ENCODE results near the gene MYO10.
"Not testable (repeated sequence)": the region's sequence is repeated elsewhere in the genome, so short reads cannot be mapped to it uniquely, and the experiment has no call there.

The MYO10 gene

DNA sequence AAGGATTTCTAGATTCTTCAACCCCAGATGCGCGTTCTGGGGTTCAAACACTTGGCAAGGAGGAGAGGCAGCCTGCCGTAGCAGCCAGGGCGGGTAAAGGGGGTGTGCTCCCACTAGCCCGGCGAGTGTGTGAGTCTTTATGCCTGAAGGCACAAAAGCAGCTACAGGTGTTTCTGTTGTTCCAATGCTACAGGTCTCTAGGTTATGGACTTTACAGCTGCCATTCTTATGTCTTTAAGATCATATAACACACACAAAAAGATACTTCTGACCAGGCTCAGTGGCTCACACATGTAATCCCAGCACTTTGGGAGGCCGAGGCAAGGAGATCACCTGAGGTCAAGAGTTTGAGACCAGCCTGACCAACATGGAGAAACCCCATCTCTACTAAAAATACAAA, 185.6 kb downstream of the MYO10 start:
- DNase-seq (ENCODE audit: low read depth in 2 of 3, low spot score in 2 of 3): no peak

DNA sequence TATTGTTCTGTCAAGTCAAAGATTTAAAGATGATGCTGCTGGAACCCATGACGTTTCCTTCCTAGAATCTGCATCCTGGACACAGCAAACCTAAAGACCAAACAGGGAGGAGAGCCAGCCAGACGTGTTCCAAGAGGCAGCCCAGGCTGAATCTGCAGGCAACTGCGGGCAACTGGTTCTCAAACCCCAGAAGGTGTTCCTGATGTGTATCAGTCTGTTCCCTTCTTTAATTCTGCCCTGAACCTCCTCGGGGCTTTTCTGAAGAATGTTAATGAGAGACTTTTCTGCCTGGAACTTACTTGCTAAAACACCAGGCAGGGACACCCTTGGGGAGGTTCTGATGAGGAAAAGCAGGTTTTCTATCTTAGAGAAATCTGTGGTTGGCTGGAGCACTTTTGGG, 186.5 kb downstream of the MYO10 start:
- DNase-seq (ENCODE audit: low read depth in 2 of 3, low spot score in 2 of 3): no peak

DNA sequence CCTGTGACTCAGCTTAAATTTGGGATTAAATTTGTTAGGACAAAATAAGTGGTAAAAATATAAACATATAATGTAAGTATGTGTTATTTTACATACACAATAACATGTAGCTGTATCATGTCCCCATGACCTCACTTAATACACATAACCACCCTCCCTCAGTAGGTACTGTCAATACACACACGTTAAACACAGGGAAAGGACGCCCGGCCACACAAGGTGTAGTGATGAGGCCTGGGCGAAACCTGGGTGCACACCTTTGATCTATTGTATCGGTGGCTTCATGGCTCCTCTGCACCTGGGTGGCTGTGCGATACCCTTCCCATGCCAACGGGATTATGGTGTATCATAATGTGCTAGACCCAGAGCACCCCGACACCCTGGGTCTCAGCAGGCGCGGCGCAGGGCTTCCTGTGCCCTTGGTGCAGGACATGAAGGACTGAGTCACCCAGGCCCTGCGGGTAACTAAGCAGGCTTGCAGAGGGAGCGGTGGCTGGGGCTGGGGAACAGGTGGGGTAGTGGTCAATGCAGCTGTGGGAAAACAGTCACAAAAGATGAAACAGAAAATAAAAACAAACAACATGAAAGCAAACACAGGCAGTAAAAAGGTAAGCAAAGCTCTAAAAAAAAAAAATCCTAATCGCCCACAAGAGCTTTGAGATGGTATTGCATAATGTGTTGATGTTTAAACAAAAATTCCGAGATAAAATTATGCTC, 191.8 kb downstream of the MYO10 start:
- DNase-seq (ENCODE audit: low read depth in 2 of 3, low spot score in 2 of 3): no peak

DNA sequence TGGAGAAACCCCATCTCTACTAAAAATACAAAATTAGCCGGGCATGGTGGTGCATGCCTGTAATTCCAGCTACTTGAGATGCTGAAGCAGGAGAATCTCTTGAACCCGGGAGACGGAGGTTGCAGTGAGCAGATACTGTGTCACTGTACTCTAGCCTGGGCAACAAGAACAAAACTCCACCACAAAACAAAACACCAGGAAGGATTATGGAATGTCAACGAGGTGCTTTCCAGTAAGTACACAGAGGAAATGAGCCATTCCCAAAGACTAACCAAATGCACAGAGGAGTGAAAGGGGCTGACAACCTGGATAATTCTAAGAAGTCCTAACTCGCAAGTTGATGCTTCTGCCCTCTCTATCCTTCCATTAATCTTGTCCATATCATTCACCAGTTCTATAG, 193.2 kb downstream of the MYO10 start:
- no peak for DNase-seq (ENCODE audit: low read depth in 2 of 3, low spot score in 2 of 3)

DNA sequence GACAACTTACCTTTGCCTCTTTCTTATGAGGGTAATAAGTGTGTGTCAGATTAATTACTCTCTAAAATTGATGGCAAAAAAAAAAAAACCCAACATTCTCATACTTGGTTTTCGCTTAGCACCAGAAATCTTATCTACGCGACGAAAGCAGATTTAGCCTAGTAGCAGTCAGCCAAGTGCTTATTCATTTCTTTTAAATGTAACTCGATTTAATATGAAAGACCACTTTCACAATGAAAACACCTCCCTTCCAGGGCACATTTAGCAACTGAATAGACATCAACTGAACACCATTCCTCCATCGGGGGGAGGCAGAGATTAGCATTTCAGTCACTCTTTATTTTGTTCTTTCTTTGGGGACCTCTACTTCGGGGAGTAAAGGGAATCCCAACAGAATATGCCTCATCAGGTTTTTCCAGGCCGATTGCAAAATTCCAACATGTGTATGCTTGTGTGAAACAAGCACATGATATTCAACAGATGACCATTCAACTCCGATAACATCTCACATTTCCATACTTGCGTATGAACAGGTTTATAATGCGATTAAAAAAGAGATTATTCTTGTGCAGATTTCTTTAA, 195.2 kb downstream of the MYO10 start:
- no peak for DNase-seq (ENCODE audit: low read depth in 2 of 3, low spot score in 2 of 3)

DNA sequence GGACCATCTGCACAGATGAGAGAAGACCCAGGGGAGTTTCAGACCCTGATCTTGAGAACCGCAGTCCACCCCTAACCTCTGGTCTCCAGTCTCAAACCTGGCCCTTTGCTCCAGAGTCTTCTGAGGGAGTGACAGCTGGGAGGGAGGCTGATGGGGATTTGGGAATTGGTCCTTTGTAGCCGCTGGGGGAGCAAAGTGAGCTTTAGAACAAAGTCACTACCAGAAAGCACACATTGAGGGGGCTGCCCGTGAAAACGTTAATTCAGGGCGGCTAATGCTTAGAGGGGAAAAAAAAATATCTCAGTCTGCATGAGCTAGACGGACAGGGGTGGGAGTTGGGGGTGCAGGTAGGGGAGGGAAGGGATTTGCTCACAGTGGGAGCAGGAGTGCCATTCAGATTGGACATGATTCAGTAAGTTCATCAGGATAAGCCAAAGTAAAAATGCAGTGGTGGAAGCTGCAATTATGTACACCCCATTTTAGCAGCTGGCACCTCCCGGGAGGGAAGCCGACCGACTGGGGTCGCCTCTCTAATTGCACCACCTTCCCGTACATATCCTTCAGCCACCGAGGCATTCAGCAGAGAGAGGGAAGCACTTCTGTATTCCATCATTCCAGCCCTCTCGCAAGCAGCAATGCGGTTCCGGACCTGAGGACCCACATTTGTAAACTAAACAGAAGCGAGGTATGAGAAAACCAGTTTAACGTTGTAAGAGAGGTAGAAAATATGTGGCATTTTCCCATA, 195.8 kb downstream of the MYO10 start:
- DNase-seq (ENCODE audit: low read depth in 2 of 3, low spot score in 2 of 3): no peak

DNA sequence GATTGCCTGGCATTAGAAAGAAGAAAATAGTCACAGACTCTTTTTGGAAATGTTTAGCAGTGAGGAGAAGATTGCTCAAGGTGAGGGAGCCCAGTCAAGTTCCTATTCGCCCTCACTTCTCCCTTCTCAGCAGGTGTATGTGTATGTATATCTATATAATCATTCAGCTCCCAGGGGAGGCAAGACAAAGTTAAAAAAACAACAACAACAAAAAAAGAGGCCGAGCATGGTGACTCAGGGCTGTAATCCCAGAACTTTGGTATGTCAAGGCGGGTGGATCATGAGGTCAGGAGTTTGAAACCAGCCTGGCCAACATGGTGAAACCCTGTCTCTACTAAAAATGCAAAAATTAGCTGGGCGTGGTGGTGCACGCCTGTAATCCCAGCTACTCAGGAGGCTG, 197.7 kb downstream of the MYO10 start:
- not testable (repeated sequence) for DNase-seq (ENCODE audit: low read depth in 2 of 3, low spot score in 2 of 3)

DNA sequence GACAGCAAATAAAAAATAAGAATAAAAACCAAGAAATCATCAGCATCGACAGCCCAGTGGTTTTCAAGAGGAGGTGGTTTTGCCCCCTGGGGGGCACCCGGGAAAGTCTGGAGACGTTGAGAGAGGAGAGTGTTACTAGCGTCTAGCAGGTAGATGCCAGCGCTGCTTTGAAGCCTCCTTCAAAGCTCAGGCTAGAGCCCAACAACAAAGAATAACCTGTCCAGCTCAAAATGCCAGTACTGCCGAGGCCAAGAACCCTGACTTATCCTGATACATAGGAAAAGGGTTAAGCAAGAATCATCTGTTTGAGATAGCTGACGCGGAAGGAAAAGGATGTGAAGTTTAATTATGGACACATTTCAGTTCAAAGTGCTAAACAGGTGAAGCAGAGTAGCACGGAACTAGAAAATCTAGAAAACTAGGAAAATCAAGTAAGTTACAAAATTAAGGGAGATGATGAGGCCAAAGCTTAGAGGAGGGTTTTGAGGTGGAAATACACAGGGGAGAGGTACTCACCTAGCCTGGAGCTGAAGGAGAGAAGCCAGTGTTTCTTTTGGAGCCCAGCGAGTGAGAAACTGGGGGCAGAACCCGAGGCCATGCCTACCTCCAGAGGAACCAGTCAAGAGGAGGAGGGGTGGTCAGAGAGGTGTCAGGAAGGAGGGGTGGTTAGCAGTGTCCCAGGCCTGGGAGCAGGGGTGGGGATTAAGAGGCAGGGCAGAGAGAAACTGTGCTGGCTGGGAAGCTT, 198.3 kb downstream of the MYO10 start:
- no peak for DNase-seq (ENCODE audit: low read depth in 2 of 3, low spot score in 2 of 3)

DNA sequence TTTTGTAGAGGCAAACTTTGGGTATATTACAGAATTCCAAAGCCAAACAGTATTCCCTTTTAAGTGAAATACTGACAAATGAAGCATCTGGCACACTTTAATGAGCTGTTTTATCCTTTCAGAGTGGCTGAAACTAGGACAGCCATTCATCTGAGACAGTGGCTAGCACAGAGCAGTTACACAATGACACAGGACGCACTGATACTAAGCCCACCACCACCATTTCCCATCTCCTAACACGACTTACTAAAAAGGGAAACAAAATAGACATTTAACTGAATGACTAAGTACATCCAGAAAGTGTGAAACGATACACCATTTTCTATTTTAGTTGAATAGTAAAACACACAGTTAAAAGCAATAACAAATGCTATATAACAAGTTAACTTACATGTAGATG, 198.9 kb downstream of the MYO10 start:
- DNase-seq (ENCODE audit: low read depth in 2 of 3, low spot score in 2 of 3): no peak

DNA sequence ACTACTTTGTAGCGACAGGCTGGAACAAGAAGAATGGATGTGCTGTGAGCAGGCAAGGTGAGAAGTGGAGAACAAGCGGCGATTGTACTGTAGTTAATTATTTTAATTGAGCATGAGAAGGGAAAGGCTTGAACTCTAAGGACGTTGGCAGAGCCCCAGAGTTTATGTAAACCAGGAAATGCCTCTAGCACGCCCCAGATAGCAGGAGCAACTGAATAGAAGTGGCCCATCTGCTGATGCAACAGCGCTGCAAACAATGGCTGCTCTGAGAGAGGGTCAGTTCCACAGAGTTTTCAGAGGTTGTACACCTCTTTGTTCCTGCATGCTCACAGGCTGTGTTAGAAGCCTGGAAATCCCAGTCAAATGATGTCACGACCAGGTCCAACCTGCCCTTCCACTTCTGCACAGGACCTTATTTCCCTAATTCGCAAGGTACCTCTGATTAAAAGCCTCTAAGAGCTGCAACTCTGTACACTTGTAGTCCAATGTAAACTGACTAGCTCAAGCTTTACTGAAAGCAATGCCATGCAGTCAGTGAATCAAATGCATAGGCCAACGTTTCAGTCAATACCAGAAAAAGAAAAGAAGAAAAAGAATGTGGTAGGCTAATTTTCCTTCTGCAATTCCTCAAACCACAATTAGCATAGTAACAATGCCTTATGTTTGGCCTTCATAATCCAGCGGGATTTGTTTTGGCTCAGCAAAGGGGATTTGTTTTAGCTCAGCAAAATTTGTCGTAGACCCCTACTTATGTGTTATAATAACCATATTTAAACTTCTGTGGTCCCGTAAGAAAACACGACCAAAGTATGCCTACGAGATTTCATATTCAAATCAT, 199.7 kb downstream of the MYO10 start:
- no peak for DNase-seq (ENCODE audit: low read depth in 2 of 3, low spot score in 2 of 3)

DNA sequence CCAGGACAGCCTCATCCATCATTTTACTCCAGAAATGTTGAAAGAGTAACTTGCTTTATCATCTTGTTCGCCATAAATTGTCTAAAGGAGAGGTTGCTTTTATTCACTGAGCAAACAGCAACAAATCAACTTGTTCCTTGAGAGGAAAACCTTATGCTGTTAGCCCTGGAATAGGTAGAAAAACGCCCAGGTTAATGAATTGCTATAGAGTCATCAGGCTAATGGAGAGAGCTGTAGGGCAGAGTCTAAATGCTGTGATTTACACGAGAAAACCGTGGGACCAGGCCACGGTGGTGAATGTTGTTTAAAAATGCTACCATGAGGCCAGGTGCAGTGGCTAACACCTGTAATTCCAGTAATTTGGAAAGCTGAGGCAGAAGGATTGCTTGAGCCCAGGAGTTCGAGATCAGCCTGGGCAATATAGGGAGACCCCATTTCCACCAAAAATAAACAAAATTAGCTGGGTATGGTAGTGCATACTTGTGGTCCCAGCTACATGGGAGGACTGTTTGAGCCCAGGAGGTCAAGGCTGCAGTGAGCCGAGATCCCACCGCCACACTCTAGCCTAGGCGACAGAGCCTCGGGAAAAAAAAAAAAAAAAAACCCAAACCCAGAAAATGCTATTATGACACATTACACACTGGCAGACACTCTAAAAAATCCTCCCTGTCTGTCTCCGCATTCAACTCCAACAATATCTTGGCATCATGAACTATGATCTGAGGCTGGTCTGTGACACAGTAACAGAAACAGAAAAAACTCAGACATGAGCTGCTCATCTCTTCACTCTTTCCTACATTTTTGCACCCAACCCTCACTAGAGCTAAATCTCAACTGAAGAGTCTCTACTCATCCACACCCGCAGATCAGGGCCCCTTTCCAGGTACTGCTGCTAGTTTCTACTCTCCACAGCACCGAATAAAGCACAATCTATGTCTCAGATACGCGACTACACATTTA, 200.7 kb downstream of the MYO10 start:
- DNase-seq (ENCODE audit: low read depth in 2 of 3, low spot score in 2 of 3): no peak

DNA sequence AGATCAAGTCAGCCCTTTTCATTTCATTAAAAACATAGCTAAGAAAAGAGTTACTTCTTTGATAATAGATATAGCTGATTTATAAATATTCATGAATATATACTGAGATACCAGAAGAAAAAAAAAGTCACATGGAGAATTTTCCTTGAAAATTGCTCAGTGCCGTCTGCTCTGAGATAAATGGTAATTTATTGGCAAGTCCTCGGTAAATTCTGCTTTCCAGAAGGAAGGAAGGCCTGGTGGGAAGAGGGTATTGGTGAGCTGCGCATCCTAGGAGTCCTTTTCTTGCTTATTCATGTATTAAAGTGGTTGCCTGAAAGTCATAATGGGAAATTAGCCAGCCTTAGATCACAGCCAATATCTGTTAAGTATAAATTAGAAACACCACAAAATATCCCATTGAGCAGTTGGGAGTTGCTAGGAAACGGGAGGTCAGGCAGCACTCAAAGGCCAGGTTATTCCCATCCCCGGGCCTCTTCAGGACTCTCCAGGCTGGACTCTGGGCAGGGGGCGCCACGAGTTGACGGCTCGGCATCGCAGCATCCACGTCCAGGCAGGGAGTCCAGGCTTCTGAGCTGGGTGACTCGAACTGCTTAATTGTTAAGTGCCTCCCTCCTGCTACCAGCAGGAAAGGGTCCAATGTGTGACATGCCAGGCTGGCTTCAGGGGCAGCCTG, 202.6 kb downstream of the MYO10 start:
- DNase-seq (ENCODE audit: low read depth in 2 of 3, low spot score in 2 of 3): no peak

DNA sequence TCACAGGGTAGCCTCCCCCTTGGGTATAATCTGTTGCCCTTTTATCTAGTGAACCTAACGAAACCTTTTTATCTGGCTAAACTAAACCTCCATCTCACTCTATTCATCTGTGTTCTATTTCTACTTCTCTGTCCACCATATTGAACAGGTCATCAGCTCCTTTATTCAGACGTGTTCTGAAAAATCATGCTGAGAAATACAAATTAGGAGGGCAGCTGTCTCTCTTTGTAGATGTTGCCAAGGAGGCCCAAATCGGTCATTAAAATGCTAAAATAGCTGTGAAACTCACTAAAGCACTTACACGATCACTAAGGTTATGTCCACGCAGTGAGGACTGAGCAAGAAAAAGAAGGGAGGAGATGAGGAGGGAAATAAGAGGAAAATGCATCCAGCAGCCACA, 203.7 kb downstream of the MYO10 start:
- no peak for DNase-seq (ENCODE audit: low read depth in 2 of 3, low spot score in 2 of 3)

DNA sequence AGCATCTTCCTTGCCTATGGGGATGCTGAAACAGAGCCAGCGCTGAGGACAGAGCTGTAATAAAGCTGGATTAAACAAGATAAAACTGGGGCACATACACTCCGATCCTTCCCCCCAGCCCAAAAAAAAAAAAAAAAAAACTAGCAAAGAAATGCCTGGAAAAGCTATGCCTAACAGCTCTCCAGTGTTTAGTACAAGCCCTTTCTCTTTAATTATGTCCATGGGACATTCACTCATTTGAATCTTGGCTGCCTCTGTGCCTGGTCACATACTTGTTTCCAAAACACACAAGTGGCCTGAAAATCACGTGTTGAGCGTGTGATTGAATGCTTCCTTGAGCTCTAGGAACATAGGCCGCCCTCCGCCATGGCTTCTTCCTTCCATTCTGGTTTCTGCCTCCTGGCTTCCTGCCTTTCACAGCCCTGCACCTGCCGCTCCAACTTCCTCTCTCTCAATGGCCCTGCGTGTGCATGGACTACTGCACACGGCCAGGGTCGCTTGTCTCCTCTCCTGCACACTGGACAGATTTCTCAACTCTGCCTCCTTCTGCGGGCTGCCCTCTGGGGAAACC, 208.2 kb downstream of the MYO10 start:
- DNase-seq (ENCODE audit: low read depth in 2 of 3, low spot score in 2 of 3): no peak

DNA sequence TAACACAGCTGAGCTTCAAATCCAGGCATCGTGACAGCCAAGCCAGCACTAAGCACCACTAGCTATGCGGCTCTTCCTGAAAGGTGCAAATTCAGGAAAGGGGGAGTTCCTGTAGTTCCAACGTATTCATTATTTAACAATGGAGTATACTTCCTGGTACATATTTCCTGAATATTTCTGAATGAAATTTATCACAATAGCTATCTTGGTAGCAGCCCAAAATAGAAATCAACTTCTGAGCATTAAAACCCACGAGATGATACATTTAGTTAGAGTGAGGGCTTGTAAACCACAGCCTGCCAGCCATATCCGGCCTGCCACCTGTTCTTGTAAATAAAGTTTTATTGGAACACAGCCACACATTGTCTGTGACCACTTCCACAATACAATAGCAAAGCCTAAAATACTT, 209.5 kb downstream of the MYO10 start:
- DNase-seq (ENCODE audit: low read depth in 2 of 3, low spot score in 2 of 3): no peak

DNA sequence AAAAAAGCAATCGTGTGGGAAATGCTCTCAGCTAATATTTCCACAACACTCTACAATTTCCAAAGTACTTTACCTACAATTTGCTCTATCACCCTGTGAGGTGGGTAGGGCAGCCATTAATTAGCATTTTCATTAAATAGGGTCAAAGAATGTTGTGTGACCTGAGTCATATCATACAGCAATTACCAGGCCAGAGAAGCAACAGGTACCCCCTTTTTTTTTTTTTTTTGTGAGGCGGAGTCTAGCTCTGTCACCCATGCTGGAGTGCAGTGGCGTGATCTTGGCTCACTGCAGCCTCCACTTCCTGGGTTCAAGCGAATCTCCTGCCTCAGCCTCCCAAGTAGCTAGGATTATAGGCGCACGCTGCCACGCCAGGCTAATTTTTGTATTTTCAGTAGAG, 210.5 kb downstream of the MYO10 start:
- DNase-seq (ENCODE audit: low read depth in 2 of 3, low spot score in 2 of 3): no peak

DNA sequence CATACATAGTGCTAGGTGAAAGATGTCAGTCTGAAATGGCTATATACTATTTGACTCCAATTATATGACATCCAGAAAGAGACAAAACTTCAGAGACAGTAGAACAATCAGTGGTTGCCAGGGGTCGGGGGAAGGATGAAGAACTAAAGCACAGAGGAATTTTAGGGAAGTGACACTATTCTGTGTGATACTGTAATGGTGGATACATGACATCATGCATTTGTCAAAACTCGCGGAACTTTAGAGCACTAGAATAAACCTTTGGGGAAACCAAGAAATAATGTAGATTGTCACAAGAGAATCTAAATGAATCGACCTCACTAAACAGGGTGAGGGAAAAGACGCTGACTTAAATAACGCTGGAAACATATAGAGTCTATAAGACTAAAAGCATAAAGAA, 212.3 kb downstream of the MYO10 start:
- no peak for DNase-seq (ENCODE audit: low read depth in 2 of 3, low spot score in 2 of 3)

DNA sequence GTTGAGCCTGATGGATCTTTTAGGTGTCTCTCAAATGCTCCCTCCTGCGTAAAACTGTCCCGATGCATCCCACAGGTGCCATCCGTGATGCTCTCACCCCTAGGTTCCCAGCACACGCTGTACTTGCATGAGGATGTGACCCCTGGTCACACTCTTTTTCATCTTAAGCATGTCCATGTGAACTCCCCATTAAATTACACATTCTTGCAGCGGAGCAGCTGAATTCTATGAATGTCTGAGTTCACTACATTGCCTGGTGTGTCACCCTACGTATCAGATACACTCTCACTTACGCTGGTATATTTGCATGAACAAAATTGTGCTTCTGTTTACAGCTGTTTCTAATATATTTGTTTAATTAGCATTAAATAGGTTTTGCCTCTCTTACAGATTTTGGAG, 214.0 kb downstream of the MYO10 start:
- no peak for DNase-seq (ENCODE audit: low read depth in 2 of 3, low spot score in 2 of 3)
